Neutrophil (primary cell): ENCODE results near the gene ACHE.
A peak's percentile ranks its signal among the peaks of the same experiment; 100 is the strongest.

Source experiments
- H3K27ac ChIP-seq: fragments of 200-600 bp; sonication (generic); 2 replicates; pipeline ENCODE4 v1.5.1; 2016; ENCODE audit warnings: mild to moderate bottlenecking, moderate library complexity
- H3K27me3 ChIP-seq: fragments of 200-600 bp; sonication (generic); 2 replicates; pipeline ENCODE4 v1.6.0; 2016; ENCODE audit warnings: mild to moderate bottlenecking
- H3K36me3 ChIP-seq: fragments of 200-600 bp; sonication (generic); 2 replicates; pipeline ENCODE4 v1.5.1; 2017
- H3K4me1 ChIP-seq, 2 experiments: fragments of 200-600 bp in 1 of 2; sonication (generic) in 1 of 2; 1 replicate in 1 of 2; 2 replicates in 1 of 2; pipeline versions ENCODE4 v1.5.1 to v1.6.1; 2013 to 2016; ENCODE audit warnings: low read depth in 1 of 2, low read length in 1 of 2, mild to moderate bottlenecking in 1 of 2, moderate library complexity in 1 of 2; ENCODE audit not compliant: control insufficient read depth in 1 of 2, insufficient read depth in 1 of 2
- H3K4me3 ChIP-seq, 2 experiments: fragments of 200-600 bp in 1 of 2; sonication (generic) in 1 of 2; 1 replicate in 1 of 2; 2 replicates in 1 of 2; pipeline ENCODE4 v1.5.1; 2013 to 2016; ENCODE audit warnings: low read depth in 1 of 2, low read length in 1 of 2, mild to moderate bottlenecking in 1 of 2, moderate library complexity in 1 of 2
- H3K9me3 ChIP-seq: fragments of 200-600 bp; sonication (generic); 2 replicates; pipeline ENCODE4 v1.5.1; 2016
- CTCF ChIP-seq: fragments of 200-600 bp; sonication (generic); IDR thresholded peaks from 2 replicates; pipeline ENCODE4 v1.5.1; 2016; ENCODE audit warnings: antibody characterized with exemption

Gene ACHE

GRCh38 chr7:100890653-100891567 is 4.8 kb downstream of the ACHE start:
- H3K27me3 ChIP-seq, result peaks cover 61% of the 10 kb centered on the region
- no peak for TF ChIP-seq CTCF
- H3K9me3 ChIP-seq, result no peaks in the 10 kb centered on the region
- peak overlapping the region; percentile 88 to 98 for H3K4me3 ChIP-seq
- H3K4me1 ChIP-seq, result peaks cover 51 to 67% of the 10 kb centered on the region in 2 experiments
- no peak overlapping the region for H3K27ac ChIP-seq
- peaks cover 16% of the 10 kb centered on the region for H3K36me3 ChIP-seq

- H3K36me3 ChIP-seq, result peaks cover 33% of the 10 kb centered on the region
- peak within 1 kb of the TSS; percentile 88 to 98 for H3K4me3 ChIP-seq
- peak; percentile 31 for TF ChIP-seq CTCF
- H3K9me3 ChIP-seq, result no peaks in the 10 kb centered on the region
- peaks cover 44% of the 10 kb centered on the region for H3K27me3 ChIP-seq
- H3K4me1 ChIP-seq, result peaks cover 51 to 53% of the 10 kb centered on the region in 2 experiments
- peak within 1 kb of the TSS; percentile 93 for H3K27ac ChIP-seq
These were observed 6.5 kb downstream of the ACHE start, which contains the start of gene UFSP1 for GRCh38 chr7:100888988-100889750. Gene UFSP1, minus strand, starts transcription at chr7:100889715. Its CDS starts 444 bp downstream, at chr7:100889271.

GRCh38 chr7:100888291-100888987 is 7.2 kb downstream of the ACHE start:
- Histone ChIP-seq H3K27me3 (peaks cover 36% of the 10 kb centered on the region), H3K9me3 (no peaks in the 10 kb centered on the region), H3K27ac (peak overlapping the region; percentile 93), H3K36me3 (peaks cover 41% of the 10 kb centered on the region), H3K4me3 (peak overlapping the region; percentile 88 to 98), H3K4me1 (peaks cover 51 to 53% of the 10 kb centered on the region in 2 experiments)
- no peak for TF ChIP-seq CTCF

GRCh38 chr7:100887516-100888290 is 8.0 kb downstream of the ACHE start:
- no peaks in the 10 kb centered on the region for H3K9me3 ChIP-seq
- peak overlapping the region; percentile 57 to 98 for H3K4me3 ChIP-seq
- H3K27ac ChIP-seq, result peak overlapping the region; percentile 93
- peaks cover 51 to 53% of the 10 kb centered on the region in 2 experiments for H3K4me1 ChIP-seq
- peaks cover 29% of the 10 kb centered on the region for H3K27me3 ChIP-seq
- no peak for TF ChIP-seq CTCF
- peaks cover 48% of the 10 kb centered on the region for H3K36me3 ChIP-seq
